Neural cell (in vitro differentiated cells): ENCODE results near the gene HPN. TPM values are rescaled to one million over a fixed set of nuclear protein-coding genes. Genes with fewer than 3 reads are reported as not detected.
"Not testable (repeated sequence)": the region's sequence is repeated elsewhere in the genome, so short reads cannot be mapped to it uniquely, and the experiment has no call there.

Experiments
- H2AFZ ChIP-seq: fragments of 200-600, 300-800 bp; sonication (generic), shearing (Covaris generic); 2 replicates; pipeline ENCODE4 v1.6.0; 2014; ENCODE audit warnings: low read depth, mild to moderate bottlenecking, antibody characterized with exemption, low read length, moderate library complexity
- H3F3A ChIP-seq: fragments of 200-600 bp; shearing (Covaris generic); 2 replicates; pipeline ENCODE4 v1.6.1; 2016; ENCODE audit warnings: mild to moderate bottlenecking, moderate library complexity, mixed read lengths, antibody characterized with exemption, low read length; ENCODE audit not compliant: insufficient read depth, poor library complexity, severe bottlenecking
- H3K27ac ChIP-seq: fragments of 200-600, 300-800 bp; sonication (generic), shearing (Covaris generic); 2 replicates; pipeline ENCODE4 v1.5.1; 2014; ENCODE audit warnings: mild to moderate bottlenecking, low read length, moderate library complexity
- H3K27me3 ChIP-seq: fragments of 300-800, 200-600 bp; sonication (generic), shearing (Covaris generic); 2 replicates; pipeline ENCODE4 v1.6.0; 2014; ENCODE audit warnings: mild to moderate bottlenecking, low read depth, low read length, moderate library complexity; ENCODE audit not compliant: insufficient read depth
- H3K36me3 ChIP-seq: fragments of 300-800, 200-600 bp; sonication (generic), shearing (Covaris generic); 2 replicates; pipeline ENCODE4 v1.5.1; 2014; ENCODE audit warnings: mild to moderate bottlenecking, antibody characterized with exemption, low read length, moderate library complexity; ENCODE audit not compliant: insufficient read depth
- H3K4me2 ChIP-seq: fragments of 300-800, 200-600 bp; sonication (generic), shearing (Covaris generic); 2 replicates; pipeline ENCODE4 v1.6.0; 2014; ENCODE audit warnings: mild to moderate bottlenecking, low read length
- H3K4me3 ChIP-seq: fragments of 300-800, 200-600 bp; sonication (generic), shearing (Covaris generic); 2 replicates; pipeline ENCODE4 v1.5.1; 2014; ENCODE audit warnings: mild to moderate bottlenecking, low read length, moderate library complexity
- H3K79me2 ChIP-seq: fragments of 200-600 bp; shearing (Covaris generic); replicated peaks from 2 replicates; pipeline ENCODE4 v1.6.0; 2014; ENCODE audit warnings: mild to moderate bottlenecking, low read length, moderate library complexity; ENCODE audit not compliant: insufficient read depth
- H3K9ac ChIP-seq: fragments of 300-800, 200-600 bp; sonication (generic), shearing (Covaris generic); 2 replicates; pipeline ENCODE4 v1.6.1; 2016; ENCODE audit warnings: mild to moderate bottlenecking, low read length, mixed read lengths
- H3K9me2 ChIP-seq: fragments of 200-600 bp; shearing (Covaris generic); 2 replicates; pipeline ENCODE4 v1.6.1; 2016; ENCODE audit warnings: mild to moderate bottlenecking, low read length, mixed read lengths; ENCODE audit not compliant: insufficient read depth
- H3K9me3 ChIP-seq: fragments of 200-600, 300-800 bp; sonication (generic), shearing (Covaris generic); 2 replicates; pipeline ENCODE4 v1.6.1; 2016; ENCODE audit warnings: mild to moderate bottlenecking, mixed run types, low read length, moderate library complexity, mixed read lengths
- H4K20me1 ChIP-seq: fragments of 200-600 bp; shearing (Covaris generic); 2 replicates; pipeline ENCODE4 v1.6.1; 2016; ENCODE audit warnings: mild to moderate bottlenecking, mixed run types; ENCODE audit not compliant: insufficient read depth
- CTCF ChIP-seq: fragments of 450-650 bp; IDR thresholded peaks from 2 replicates; pipeline ENCODE4 v1.5.1; 2014; ENCODE audit warnings: antibody characterized with exemption, mild to moderate bottlenecking, moderate library complexity; ENCODE audit not compliant: poor library complexity, severe bottlenecking
- EP300 ChIP-seq: fragments of 450-650 bp; conservative IDR thresholded peaks from 2 replicates; pipeline ENCODE4 v1.6.1; 2014; ENCODE audit warnings: antibody characterized with exemption, mild to moderate bottlenecking, moderate library complexity; ENCODE audit not compliant: poor library complexity, severe bottlenecking
- EZH2 ChIP-seq: fragments of 200-600, 300-800 bp; shearing (Covaris generic), sonication (generic); IDR thresholded peaks from 2 replicates; pipeline ENCODE4 v1.6.1; 2014; ENCODE audit warnings: antibody characterized with exemption, low read length, borderline replicate concordance, mild to moderate bottlenecking; ENCODE audit not compliant: insufficient read depth, poor library complexity, severe bottlenecking
- MXI1 ChIP-seq: fragments of 450-650 bp; conservative IDR thresholded peaks from 2 replicates; pipeline ENCODE4 v1.6.1; 2014; ENCODE audit warnings: antibody characterized with exemption, mild to moderate bottlenecking; ENCODE audit not compliant: poor library complexity, severe bottlenecking
- RAD21 ChIP-seq: fragments of 450-650 bp; conservative IDR thresholded peaks from 2 replicates; pipeline ENCODE4 v1.6.1; 2014; ENCODE audit warnings: antibody characterized with exemption, mild to moderate bottlenecking, moderate library complexity
- SMC3 ChIP-seq: fragments of 450-650 bp; conservative IDR thresholded peaks from 2 replicates; pipeline ENCODE4 v1.6.1; 2014; ENCODE audit warnings: antibody characterized with exemption, mild to moderate bottlenecking, moderate library complexity; ENCODE audit not compliant: poor library complexity
- TAF1 ChIP-seq: IDR thresholded peaks from 2 replicates; pipeline ENCODE4 v1.6.1; 2012; ENCODE audit warnings: low read depth
- polyA plus RNA-seq: library from polyadenylated mRNA; depleted of rRNA; stranded (reverse); fragments of >200 nt; gene quantifications from 2 replicates; pipeline ENCODE4 v1.2.3, GENCODE V29; 2014
- TF ChIP-seq, protein P1 (sequence below): IDR thresholded peaks from 2 replicates; pipeline ENCODE4 v1.6.1; 2012; ENCODE audit warnings: borderline replicate concordance

Gene HPN
- polyA plus RNA-seq, 1 donor from 2014 or later = 0.15 TPM

DNA sequence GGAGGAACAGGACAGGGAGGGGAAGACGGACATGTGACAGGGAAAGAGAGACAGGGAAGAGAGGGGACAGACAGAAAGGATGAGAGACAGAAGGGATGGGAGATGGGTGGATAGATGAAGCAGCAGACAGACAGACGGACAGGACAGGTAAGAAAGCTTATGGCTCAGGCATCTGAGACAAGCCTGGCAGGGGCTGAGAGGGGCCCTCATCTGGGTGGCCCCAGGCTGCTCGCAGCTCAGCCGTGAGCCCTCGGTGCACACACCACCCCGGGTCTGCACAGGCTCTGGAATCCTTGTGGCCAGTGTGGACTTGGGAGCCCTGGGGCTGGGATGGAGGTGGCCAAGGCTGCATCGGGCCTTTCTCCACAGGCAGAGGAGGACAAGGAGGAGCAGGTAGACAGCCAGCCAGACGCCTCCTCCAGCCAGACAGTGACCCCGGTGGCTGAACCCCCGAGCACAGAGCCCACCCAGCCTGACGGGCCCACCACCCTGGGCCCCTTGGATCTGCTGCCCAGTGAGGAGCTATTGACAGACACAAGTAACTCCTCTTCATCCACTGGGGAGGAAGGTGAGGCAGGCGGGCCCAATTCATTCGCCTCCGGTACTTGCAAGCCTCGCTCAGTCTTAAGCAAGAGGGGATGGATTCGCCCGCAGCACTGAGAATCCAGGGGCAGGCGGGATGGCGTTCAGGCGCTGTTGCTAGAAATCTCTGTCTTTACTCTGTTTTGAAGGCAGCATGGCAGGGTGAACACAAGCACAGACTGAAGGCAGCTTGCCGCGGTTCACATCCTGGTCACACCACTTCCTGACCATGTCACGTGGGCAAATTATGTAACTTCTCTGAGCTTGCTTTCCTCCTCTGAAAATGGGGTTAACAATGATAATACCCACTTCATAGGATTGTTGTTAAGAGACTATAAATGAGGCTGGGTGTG lies 27.4 kb upstream of the HPN start:
- Histone ChIP-seq H3K9me2 (no peaks in the 10 kb centered on the region), H3K79me2 (no peaks in the 10 kb centered on the region), H4K20me1 (no peaks in the 10 kb centered on the region), H3K27me3 (no peaks in the 10 kb centered on the region), H3K27ac (no peak overlapping the region), H3K4me3 (no peak overlapping the region), H3K36me3 (no peaks in the 10 kb centered on the region), H3K9me3 (no peaks in the 10 kb centered on the region), H3F3A (no peaks in the 10 kb centered on the region), H2AFZ (no peak overlapping the region), H3K9ac (no peak overlapping the region), H3K4me2 (no peak overlapping the region)
- no peak for TF ChIP-seq RAD21

GRCh38 chr19:35014774-35015173 lies 26.7 kb upstream of the HPN start:
- H3K4me2 ChIP-seq, H3K79me2 ChIP-seq, H3K27me3 ChIP-seq, H3K27ac ChIP-seq, H3K9ac ChIP-seq, H3K4me3 ChIP-seq, H3K36me3 ChIP-seq, H3K9me2 ChIP-seq, H3K9me3 ChIP-seq, H3F3A ChIP-seq, H4K20me1 ChIP-seq, H2AFZ ChIP-seq: not testable (repeated sequence)

DNA sequence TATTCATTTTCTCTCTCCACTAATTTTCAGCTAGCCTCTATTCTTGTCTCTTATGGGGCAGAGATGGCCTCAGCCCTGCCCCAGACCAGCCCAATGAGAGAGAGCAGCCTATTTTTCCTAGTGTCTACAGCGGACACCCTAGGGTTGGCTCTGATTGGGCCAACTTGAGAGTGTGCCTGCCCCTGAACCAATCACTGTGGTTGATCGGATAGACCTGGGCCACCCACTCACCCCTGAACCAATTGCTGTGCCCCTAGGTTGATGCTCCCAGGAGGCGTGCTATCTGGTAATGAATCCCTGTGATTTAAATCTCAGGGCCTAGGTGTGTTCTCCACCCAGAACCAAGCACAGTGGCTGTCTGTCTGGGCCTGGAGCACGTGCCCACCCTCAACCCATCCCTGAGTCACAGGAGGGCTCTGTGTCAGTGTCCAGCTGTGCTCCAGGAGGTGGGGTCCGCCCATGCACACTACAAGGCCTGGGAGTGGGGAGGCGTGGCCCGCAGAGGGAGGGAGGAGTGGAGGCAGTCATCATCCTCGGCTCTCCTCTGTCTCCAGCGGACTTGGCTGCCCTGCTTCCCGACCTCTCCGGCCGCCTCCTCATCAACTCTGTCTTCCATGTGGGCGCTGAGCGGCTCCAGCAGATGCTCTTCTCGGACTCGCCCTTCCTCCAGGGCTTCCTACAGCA lies 26.1 kb upstream of the HPN start:
- Histone ChIP-seq H3F3A (no peaks in the 10 kb centered on the region), H4K20me1 (no peaks in the 10 kb centered on the region), H3K9me2 (no peaks in the 10 kb centered on the region), H3K4me3 (no peak overlapping the region), H3K4me2 (no peak overlapping the region), H3K27ac (no peak overlapping the region), H2AFZ (no peak overlapping the region), H3K9me3 (no peaks in the 10 kb centered on the region), H3K9ac (no peak overlapping the region), H3K79me2 (no peaks in the 10 kb centered on the region), H3K27me3 (no peaks in the 10 kb centered on the region), H3K36me3 (no peaks in the 10 kb centered on the region)
- TF ChIP-seq CTCF = no peak
- no peak for TF ChIP-seq RAD21
- TF ChIP-seq MXI1 = no peak

DNA sequence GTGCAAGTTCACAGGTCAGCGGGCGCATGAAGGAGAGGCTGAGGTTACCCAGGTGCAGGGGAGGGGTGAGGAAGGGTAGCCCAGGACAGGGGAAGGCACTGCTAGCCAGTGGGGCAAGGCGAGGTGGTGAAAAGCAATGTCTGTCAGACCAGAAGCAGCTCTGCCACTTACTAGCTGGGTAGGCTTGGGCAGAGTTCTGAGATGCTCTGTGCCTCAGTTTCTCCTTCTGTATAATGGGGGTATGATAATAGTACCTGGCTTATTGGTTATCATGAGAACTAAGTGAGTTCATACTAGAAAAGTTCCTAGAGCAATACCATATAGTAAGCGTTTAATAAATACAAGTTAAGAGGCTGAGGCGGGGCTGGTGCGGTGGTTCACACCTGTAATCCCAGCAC lies 25.6 kb upstream of the HPN start:
- Histone ChIP-seq H3K9me2 (no peaks in the 10 kb centered on the region), H3K9me3 (no peaks in the 10 kb centered on the region), H3K79me2 (no peaks in the 10 kb centered on the region), H3K36me3 (no peaks in the 10 kb centered on the region), H3K4me3 (no peak overlapping the region), H2AFZ (no peak overlapping the region), H4K20me1 (no peaks in the 10 kb centered on the region), H3K27ac (no peak overlapping the region), H3F3A (no peaks in the 10 kb centered on the region), H3K9ac (no peak overlapping the region), H3K4me2 (no peak overlapping the region), H3K27me3 (no peaks in the 10 kb centered on the region)
- TF ChIP-seq RAD21 (no peak), EZH2 (no peak), SMC3 (no peak), EP300 (no peak), CTCF (no peak), TAF1 (no peak), MXI1 (no peak)
- TF ChIP-seq, protein P1, sequence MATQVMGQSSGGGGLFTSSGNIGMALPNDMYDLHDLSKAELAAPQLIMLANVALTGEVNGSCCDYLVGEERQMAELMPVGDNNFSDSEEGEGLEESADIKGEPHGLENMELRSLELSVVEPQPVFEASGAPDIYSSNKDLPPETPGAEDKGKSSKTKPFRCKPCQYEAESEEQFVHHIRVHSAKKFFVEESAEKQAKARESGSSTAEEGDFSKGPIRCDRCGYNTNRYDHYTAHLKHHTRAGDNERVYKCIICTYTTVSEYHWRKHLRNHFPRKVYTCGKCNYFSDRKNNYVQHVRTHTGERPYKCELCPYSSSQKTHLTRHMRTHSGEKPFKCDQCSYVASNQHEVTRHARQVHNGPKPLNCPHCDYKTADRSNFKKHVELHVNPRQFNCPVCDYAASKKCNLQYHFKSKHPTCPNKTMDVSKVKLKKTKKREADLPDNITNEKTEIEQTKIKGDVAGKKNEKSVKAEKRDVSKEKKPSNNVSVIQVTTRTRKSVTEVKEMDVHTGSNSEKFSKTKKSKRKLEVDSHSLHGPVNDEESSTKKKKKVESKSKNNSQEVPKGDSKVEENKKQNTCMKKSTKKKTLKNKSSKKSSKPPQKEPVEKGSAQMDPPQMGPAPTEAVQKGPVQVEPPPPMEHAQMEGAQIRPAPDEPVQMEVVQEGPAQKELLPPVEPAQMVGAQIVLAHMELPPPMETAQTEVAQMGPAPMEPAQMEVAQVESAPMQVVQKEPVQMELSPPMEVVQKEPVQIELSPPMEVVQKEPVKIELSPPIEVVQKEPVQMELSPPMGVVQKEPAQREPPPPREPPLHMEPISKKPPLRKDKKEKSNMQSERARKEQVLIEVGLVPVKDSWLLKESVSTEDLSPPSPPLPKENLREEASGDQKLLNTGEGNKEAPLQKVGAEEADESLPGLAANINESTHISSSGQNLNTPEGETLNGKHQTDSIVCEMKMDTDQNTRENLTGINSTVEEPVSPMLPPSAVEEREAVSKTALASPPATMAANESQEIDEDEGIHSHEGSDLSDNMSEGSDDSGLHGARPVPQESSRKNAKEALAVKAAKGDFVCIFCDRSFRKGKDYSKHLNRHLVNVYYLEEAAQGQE = no peak
